Measurements from ENCODE around the gene IGSF23. TPM values are rescaled to one million over a fixed set of nuclear protein-coding genes. Genes with fewer than 3 reads are reported as not detected.
A peak's percentile ranks its signal among the peaks of the same experiment; 100 is the strongest.

The IGSF23 gene
- total and polyA plus RNA-seq, 2 of the 13 experiments (the other 11 are each of a cell fraction or from before 2014, with no cell fraction given), result 2.3 to 8.8 TPM

- Histone ChIP-seq H3K4me1 (ENCODE audit: insufficient read depth, low read length) (peaks cover 33% of the 10 kb centered on the region), H3K36me3 (replicated peaks in 1 of 2; ENCODE audit: control insufficient read depth in 1 of 2, insufficient read depth in 2 of 2, low read length in 2 of 2) (no peaks in the 10 kb centered on the region), H3K27ac (ENCODE audit: extremely low read length, insufficient read depth, low read length) (peak overlapping the region; percentile 55), H3K27me3 (ENCODE audit: control insufficient read depth in 1 of 2, insufficient read depth in 2 of 2, low read length in 2 of 2) (no peaks in the 10 kb centered on the region), H3K4me2 (ENCODE audit: low read depth, low read length) (peak overlapping the region; percentile 78), H3K4me3 (replicated peaks in 1 of 3; ENCODE audit: insufficient read depth in 1 of 3, low read depth in 2 of 3, low read length in 3 of 3) (peak overlapping the region in 2 of 3 experiments; percentile 49 to 60; a peak in 2 of 6 replicates), H4K20me1 (ENCODE audit: insufficient read depth, low read length) (no peaks in the 10 kb centered on the region), H3K9me3 (ENCODE audit: low read length) (no peaks in the 10 kb centered on the region), H2AFZ (ENCODE audit: low read length) (no peak overlapping the region), H3K9ac (ENCODE audit: insufficient read depth, low read depth, low read length) (no peak overlapping the region; the same call in 1 of the 2 replicates), H3K79me2 (ENCODE audit: insufficient read depth, low read length) (no peaks in the 10 kb centered on the region)
- in situ Hi-C loops (cut with HindIII; ENCODE audit: extremely low pct_ligation_motif_present, low pct_unique_long_range_greater_than_20kb) (loop anchor here (5.0 to 10.0 kb wide), 2 partner anchors 85 to 203 kb away; partner anchors contain the start of gene CBLC), intact Hi-C loops (cut with micrococcal nuclease; ENCODE audit: unreplicated experiment) (loop anchor here (1.0 to 5.0 kb wide), 2 partner anchors 85 to 200 kb away; no protein-coding TSS in a partner anchor)
- peak; percentile 73 for ATAC-seq
- FAIRE-seq, result peak; percentile 85
- WGBS (ENCODE audit: low lambda C conversion rate), result 9% methylated on average over 5 of the region's 5 CpGs
- ChIA-PET POLR2A (interaction anchor here (0.6 to 2.4 kb wide), 15 partner anchors 8 to 200 kb away, joined by 3 to 22 read pairs (median 4); partner anchors contain the start of genes IGSF23 and PVR), CTCF (ENCODE audit: low intra/inter-chr PET ratio, low total read pairs) (interaction anchor here (3.0 kb wide), 1 partner anchor 85 kb away, joined by 45 read pairs; no protein-coding TSS in a partner anchor)
- no peak for DNase-seq (ENCODE audit: low spot score)
- no TSS peak for BruUV-seq (replicated peaks)
- TF ChIP-seq HINFP (CRISPR knock-in tag; IDR thresholded peaks at IDR 0.05; ENCODE audit: low read depth) (no peak), HNF4G (IDR thresholded peaks at IDR 0.05; ENCODE audit: borderline replicate concordance, low read depth, low read length) (peak; percentile 27; the same call in 1 of the 2 replicates), HNF4G (CRISPR knock-in tag; IDR thresholded peaks at IDR 0.05; ENCODE audit: borderline replicate concordance, low read depth) (no peak), ZC3H4 (CRISPR knock-in tag; IDR thresholded peaks at IDR 0.05; ENCODE audit: borderline replicate concordance) (no peak), SRY (CRISPR knock-in tag; IDR thresholded peaks at IDR 0.05) (0 out of 2 replicates have a peak, but pooled peaks have one; percentile 50), DBP (CRISPR knock-in tag; IDR thresholded peaks at IDR 0.05; ENCODE audit: not compliant biosample characterization) (no peak), ZNF839 (CRISPR knock-in tag; IDR thresholded peaks at IDR 0.05; ENCODE audit: borderline replicate concordance) (no peak), SOX5 (CRISPR knock-in tag; IDR thresholded peaks at IDR 0.05; ENCODE audit: borderline replicate concordance) (peak; percentile 37; the same call in 1 of the 2 replicates), PHF5A (CRISPR knock-in tag; IDR thresholded peaks at IDR 0.05; ENCODE audit: low read depth, unreplicated experiment) (no peak), MED1 (CRISPR knock-in tag; IDR thresholded peaks at IDR 0.05) (0 out of 2 replicates have a peak, but pooled peaks have one; percentile 28), ZNF337 (CRISPR knock-in tag; IDR thresholded peaks at IDR 0.05; ENCODE audit: borderline replicate concordance, low read depth) (no peak), ZFP37 (CRISPR knock-in tag; IDR thresholded peaks at IDR 0.05; ENCODE audit: borderline replicate concordance) (no peak), SP4 (CRISPR knock-in tag; IDR thresholded peaks at IDR 0.05) (no peak), CCDC6 (CRISPR knock-in tag; IDR thresholded peaks at IDR 0.05) (0 out of 2 replicates have a peak, but pooled peaks have one; percentile 39), EZH2 (conservative IDR thresholded peaks at IDR 0.05; ENCODE audit: low read depth, low read length) (no peak), ATF6 (CRISPR knock-in tag; conservative IDR thresholded peaks at IDR 0.05) (no peak)
Observed at GRCh38 chr19:44571830-44572580, 41.4 kb upstream of the IGSF23 start.
